Calu3 (cell line): ENCODE results near the gene CRYGN. TPM values are rescaled to one million over a fixed set of nuclear protein-coding genes. Genes with fewer than 3 reads are reported as not detected.

ENCODE experiments used
- BruUV-seq: library from RNA; stranded (reverse); fragments of 400-500 nt; replicated peaks from 2 replicates; lab custom pipeline; 2021; lab: Mats Ljungman, UMichigan
- CTCF ChIA-PET: fragments of 300-600 bp; sonication (Branson Sonifier 250); formaldehyde crosslinking; loops from one replicate; lab custom pipeline; 2022; ENCODE audit warnings: antibody characterized with exemption; lab: Charles Lee
- DNase-seq: peaks from one replicate; pipeline ENCODE4 v3.0.0; 2022
- H3K27ac Mint-ChIP-seq: one replicate; pipeline ENCODE4 v1.8.0; 2022; ENCODE audit warnings: mixed read lengths; ENCODE audit not compliant: unreplicated experiment
- H3K27me3 Mint-ChIP-seq: one replicate; pipeline ENCODE4 v1.8.0; 2022; ENCODE audit warnings: mixed read lengths; ENCODE audit not compliant: unreplicated experiment
- H3K36me3 Mint-ChIP-seq: one replicate; pipeline ENCODE4 v1.8.0; 2022; ENCODE audit warnings: mild to moderate bottlenecking, moderate library complexity, mixed read lengths; ENCODE audit not compliant: insufficient read depth, unreplicated experiment
- H3K4me1 Mint-ChIP-seq: one replicate; pipeline ENCODE4 v1.8.0; 2022; ENCODE audit warnings: mild to moderate bottlenecking, low read depth, mixed read lengths; ENCODE audit not compliant: unreplicated experiment
- H3K4me3 Mint-ChIP-seq: one replicate; pipeline ENCODE4 v1.8.0; 2022; ENCODE audit warnings: mild to moderate bottlenecking, low read depth, moderate library complexity, mixed read lengths; ENCODE audit not compliant: unreplicated experiment
- H3K9me3 Mint-ChIP-seq: one replicate; pipeline ENCODE4 v1.8.0; 2022; ENCODE audit warnings: low read depth, mixed read lengths; ENCODE audit not compliant: unreplicated experiment
- intact Hi-C: fragments of 100-400 bp; cut with micrococcal nuclease; formaldehyde crosslinking; loops from one replicate; pipeline ENCODE4 v1.10.0; 2022; ENCODE audit not compliant: unreplicated experiment
- total RNA-seq: library from RNA; stranded (reverse); gene quantifications from 2 replicates; pipeline ENCODE4 v1.2.3, GENCODE V29; 2022
- TF ChIP-seq, protein P1 (sequence below): fragments of 200-600 bp; IDR thresholded peaks from one replicate; pipeline ENCODE4 v1.8.0; 2022; ENCODE audit warnings: antibody characterized with exemption; ENCODE audit not compliant: unreplicated experiment

CRYGN gene
- total RNA-seq, 1 experiment from 2014 or later, result not detected

DNA sequence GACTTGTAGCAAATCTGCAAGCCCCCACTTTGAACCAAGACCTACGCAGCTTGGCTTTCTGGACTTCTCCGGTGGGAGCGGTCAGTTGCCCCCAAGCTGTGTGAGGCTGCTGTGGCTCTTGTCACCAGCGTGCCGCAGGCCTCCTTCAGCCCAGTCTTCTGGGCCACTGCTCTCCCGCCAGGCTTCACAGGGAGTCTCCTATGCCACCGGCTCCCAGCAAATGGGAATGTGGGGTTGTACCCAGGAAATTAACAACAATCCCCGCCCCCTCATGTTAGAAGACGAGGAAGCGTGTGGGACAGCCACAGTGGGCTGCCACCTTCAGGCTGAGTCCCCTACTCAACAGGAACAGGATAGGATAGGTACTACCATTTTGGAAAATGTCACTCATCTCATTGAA, 34.4 kb downstream of the CRYGN start:
- BruUV-seq, result no TSS peak
- intact Hi-C loops, result no loop called here
- H3K4me3 Mint-ChIP-seq, result no peak overlapping the region
- peaks cover 18% of the 10 kb centered on the region for H3K4me1 Mint-ChIP-seq
- no peak overlapping the region for H3K27ac Mint-ChIP-seq
- H3K27me3 Mint-ChIP-seq, result peaks cover 30% of the 10 kb centered on the region
- DNase-seq, result no peak
- CTCF ChIA-PET, result no interaction called here
- TF ChIP-seq, protein P1, sequence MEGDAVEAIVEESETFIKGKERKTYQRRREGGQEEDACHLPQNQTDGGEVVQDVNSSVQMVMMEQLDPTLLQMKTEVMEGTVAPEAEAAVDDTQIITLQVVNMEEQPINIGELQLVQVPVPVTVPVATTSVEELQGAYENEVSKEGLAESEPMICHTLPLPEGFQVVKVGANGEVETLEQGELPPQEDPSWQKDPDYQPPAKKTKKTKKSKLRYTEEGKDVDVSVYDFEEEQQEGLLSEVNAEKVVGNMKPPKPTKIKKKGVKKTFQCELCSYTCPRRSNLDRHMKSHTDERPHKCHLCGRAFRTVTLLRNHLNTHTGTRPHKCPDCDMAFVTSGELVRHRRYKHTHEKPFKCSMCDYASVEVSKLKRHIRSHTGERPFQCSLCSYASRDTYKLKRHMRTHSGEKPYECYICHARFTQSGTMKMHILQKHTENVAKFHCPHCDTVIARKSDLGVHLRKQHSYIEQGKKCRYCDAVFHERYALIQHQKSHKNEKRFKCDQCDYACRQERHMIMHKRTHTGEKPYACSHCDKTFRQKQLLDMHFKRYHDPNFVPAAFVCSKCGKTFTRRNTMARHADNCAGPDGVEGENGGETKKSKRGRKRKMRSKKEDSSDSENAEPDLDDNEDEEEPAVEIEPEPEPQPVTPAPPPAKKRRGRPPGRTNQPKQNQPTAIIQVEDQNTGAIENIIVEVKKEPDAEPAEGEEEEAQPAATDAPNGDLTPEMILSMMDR, result no peak
- no peaks in the 10 kb centered on the region for H3K36me3 Mint-ChIP-seq
- H3K9me3 Mint-ChIP-seq, result no peaks in the 10 kb centered on the region

DNA sequence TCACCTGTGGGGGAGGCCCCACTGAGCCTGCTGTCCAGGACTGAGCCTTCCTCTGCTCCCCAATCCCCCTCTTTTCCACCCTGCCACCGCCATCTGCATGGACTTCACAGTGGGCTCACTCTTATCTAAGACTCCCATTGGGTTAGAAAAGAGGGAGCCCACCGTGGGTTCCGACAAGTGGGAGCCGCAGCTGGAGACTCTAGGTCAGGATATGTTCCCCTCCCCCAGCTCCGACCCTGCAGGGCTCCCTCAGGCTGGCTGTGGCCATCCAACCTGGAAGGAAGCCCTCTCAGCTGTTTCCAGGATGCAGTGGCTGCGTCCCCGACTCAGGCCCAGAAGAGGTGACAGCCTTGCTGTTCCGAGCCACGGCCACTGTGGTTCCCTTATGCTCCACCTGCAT, 34.9 kb downstream of the CRYGN start:
- DNase-seq, result no peak
- no peak overlapping the region for H3K27ac Mint-ChIP-seq
- peaks cover 18% of the 10 kb centered on the region for H3K4me1 Mint-ChIP-seq
- no peaks in the 10 kb centered on the region for H3K36me3 Mint-ChIP-seq
- TF ChIP-seq, protein P1, result no peak
- no peak overlapping the region for H3K4me3 Mint-ChIP-seq
- CTCF ChIA-PET, result no interaction called here
- no TSS peak for BruUV-seq
- no peaks in the 10 kb centered on the region for H3K9me3 Mint-ChIP-seq
- peaks cover 31% of the 10 kb centered on the region for H3K27me3 Mint-ChIP-seq
- intact Hi-C loops, result no loop called here

DNA sequence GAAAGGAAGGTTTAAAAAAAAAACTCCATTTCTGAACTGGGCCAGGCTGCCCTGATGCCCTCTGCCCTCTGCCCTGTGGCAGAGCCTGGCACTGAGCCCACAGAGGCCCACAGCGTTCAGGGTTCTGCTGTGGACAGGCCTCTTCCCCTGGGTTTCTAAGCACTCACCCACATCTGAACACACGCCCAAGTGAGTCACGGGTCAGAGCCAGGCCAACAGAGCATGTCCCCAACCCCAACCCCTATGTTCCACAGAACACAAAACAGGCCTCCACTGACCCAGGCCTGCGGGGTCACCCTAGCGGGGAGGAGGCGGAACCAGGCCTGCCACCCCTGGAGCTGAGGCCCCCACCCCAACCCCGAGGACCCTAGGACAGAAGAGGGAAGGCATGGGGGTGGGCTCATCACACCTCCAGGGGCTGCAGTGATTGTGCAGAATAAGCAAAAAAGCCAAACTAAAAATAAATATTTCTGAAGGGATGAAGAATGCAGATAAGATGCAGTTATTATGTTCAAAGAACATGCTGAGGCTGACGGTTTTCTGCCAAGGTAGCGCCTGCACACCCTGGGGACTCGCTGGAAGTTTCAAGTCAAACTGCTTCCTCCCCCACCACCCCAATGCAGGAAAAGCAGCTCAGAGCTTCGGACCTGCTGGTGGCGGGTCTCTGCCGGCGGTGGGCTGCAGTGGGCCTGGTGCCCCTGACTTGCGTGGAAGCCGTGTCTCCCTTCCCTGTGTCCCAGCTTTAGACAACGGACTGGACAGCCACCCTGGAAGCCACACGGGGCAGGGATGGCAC, 35.5 kb downstream of the CRYGN start:
- Mint-ChIP-seq H3K4me1 (peaks cover 18% of the 10 kb centered on the region), H3K4me3 (peak overlapping the region; percentile 17), H3K9me3 (no peaks in the 10 kb centered on the region), H3K27me3 (peaks cover 37% of the 10 kb centered on the region), H3K27ac (peak overlapping the region; percentile 44), H3K36me3 (no peaks in the 10 kb centered on the region)
- peak; percentile 48 for DNase-seq
- CTCF ChIA-PET, result no interaction called here
- TF ChIP-seq, protein P1, result no peak
- no TSS peak for BruUV-seq
- intact Hi-C loops, result loop anchor here (5.0 kb wide), 1 partner anchor 43 kb away; no protein-coding TSS in a partner anchor

DNA sequence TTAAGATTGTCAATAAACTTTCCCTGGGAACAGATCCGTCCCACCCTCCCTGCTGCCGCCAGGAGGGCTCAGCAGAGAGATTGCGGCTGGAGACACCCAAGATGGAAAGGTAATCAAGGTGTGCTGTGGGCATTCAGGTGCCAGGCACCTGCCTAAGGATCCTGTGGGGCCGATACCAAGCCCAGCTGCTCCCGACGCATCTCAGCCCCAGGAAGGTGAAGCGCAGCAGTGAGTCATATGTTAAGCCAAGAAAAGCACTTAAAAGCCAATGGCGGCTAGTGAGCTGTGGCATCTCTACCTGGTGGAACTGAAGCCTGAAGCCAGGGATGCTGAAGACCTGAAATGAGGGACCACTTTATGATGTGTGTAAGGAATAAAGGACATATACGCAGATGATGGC, 36.2 kb downstream of the CRYGN start:
- intact Hi-C loops, result loop anchor here (5.0 kb wide), 1 partner anchor 44 kb away; no protein-coding TSS in a partner anchor
- CTCF ChIA-PET, result no interaction called here
- no TSS peak for BruUV-seq
- DNase-seq, result peak; percentile 26
- Mint-ChIP-seq H3K27me3 (peaks cover 37% of the 10 kb centered on the region), H3K27ac (peak overlapping the region; percentile 44), H3K9me3 (no peaks in the 10 kb centered on the region), H3K4me1 (peaks cover 14% of the 10 kb centered on the region), H3K36me3 (no peaks in the 10 kb centered on the region), H3K4me3 (peak overlapping the region; percentile 17)
- TF ChIP-seq, protein P1, result no peak
